Neuronal stem cell (in vitro differentiated cells): Measurements from ENCODE around the gene MAD1L1.

Experiments
- DNase-seq: peaks from one replicate; pipeline ENCODE4 v3.0.0-alpha.2; 2013; ENCODE audit warnings: low spot score
- H2AFZ ChIP-seq: one replicate; pipeline ENCODE4 v1.6.1; 2013; ENCODE audit warnings: mild to moderate bottlenecking, low read length, inconsistent platforms
- H2AK5ac ChIP-seq: 2 replicates; pipeline ENCODE4 v1.6.1; 2013; ENCODE audit warnings: low read depth, mild to moderate bottlenecking, inconsistent platforms, low read length, moderate library complexity, mixed read lengths
- H2BK120ac ChIP-seq: 2 replicates; pipeline ENCODE4 v1.6.1; 2013; ENCODE audit warnings: low read depth, mild to moderate bottlenecking, inconsistent platforms, low read length, moderate library complexity, mixed read lengths
- H2BK12ac ChIP-seq: one replicate; pipeline ENCODE4 v1.6.1; 2013; ENCODE audit warnings: low read length, inconsistent platforms
- H2BK15ac ChIP-seq: 2 replicates; pipeline ENCODE4 v1.6.1; 2013; ENCODE audit warnings: mild to moderate bottlenecking, low read length, inconsistent platforms, mixed read lengths
- H2BK5ac ChIP-seq: one replicate; pipeline ENCODE4 v1.6.1; 2013; ENCODE audit warnings: inconsistent platforms, mild to moderate bottlenecking, low read length, moderate library complexity
- H3K14ac ChIP-seq: one replicate; pipeline ENCODE4 v1.6.1; 2013; ENCODE audit warnings: low read length, inconsistent platforms
- H3K18ac ChIP-seq: 2 replicates; pipeline ENCODE4 v1.6.1; 2013; ENCODE audit warnings: low read length, inconsistent platforms
- H3K23ac ChIP-seq: 2 replicates; pipeline ENCODE4 v1.6.1; 2013; ENCODE audit warnings: low read depth, mild to moderate bottlenecking, mixed read lengths, low read length, inconsistent platforms; ENCODE audit not compliant: poor library complexity
- H3K27ac ChIP-seq: replicated peaks from 3 replicates; pipeline ENCODE4 v1.5.1; 2013; ENCODE audit warnings: low read length, inconsistent platforms
- H3K27me3 ChIP-seq, 3 experiments: 2 replicates each; pipeline ENCODE4 v1.6.1; 2013; ENCODE audit warnings: low read length in 3 of 3, mild to moderate bottlenecking in 2 of 3, inconsistent platforms in 1 of 3, low read depth in 1 of 3, mixed read lengths in 1 of 3, moderate library complexity in 1 of 3; ENCODE audit not compliant: control insufficient read depth in 3 of 3, insufficient read depth in 3 of 3
- H3K36me3 ChIP-seq, 2 donors: replicated peaks in 1 of 2; 2 replicates each; pipeline ENCODE4 v1.6.1; 2013; ENCODE audit warnings: low read length in 2 of 2; ENCODE audit not compliant: control insufficient read depth in 2 of 2, insufficient read depth in 2 of 2
- H3K4ac ChIP-seq: 2 replicates; pipeline ENCODE4 v1.6.1; 2013; ENCODE audit warnings: inconsistent platforms, mild to moderate bottlenecking, low read length, moderate library complexity
- H3K4me1 ChIP-seq, 2 donors: 1 replicate in 1 of 2; 2 replicates in 1 of 2; pipeline ENCODE4 v1.6.1; 2013; ENCODE audit warnings: low read length in 2 of 2, low read depth in 1 of 2; ENCODE audit not compliant: control insufficient read depth in 2 of 2, insufficient read depth in 1 of 2
- H3K4me2 ChIP-seq: one replicate; pipeline ENCODE4 v1.6.1; 2013; ENCODE audit warnings: mild to moderate bottlenecking, low read length, inconsistent platforms; ENCODE audit not compliant: insufficient read depth, poor library complexity, severe bottlenecking
- H3K4me3 ChIP-seq, 2 donors: 2 replicates each; pipeline ENCODE4 v1.5.1; 2013; ENCODE audit warnings: low read length in 2 of 2, mild to moderate bottlenecking in 2 of 2, inconsistent platforms in 1 of 2, moderate library complexity in 1 of 2
- H3K79me1 ChIP-seq: one replicate; pipeline ENCODE4 v1.6.1; 2013; ENCODE audit warnings: low read depth, mild to moderate bottlenecking, inconsistent platforms, low read length, moderate library complexity
- H3K9ac ChIP-seq: one replicate; pipeline ENCODE4 v1.6.1; 2013; ENCODE audit warnings: mild to moderate bottlenecking, low read depth, low read length, inconsistent platforms; ENCODE audit not compliant: poor library complexity
- H3K9me3 ChIP-seq, 2 donors: replicated peaks in 1 of 2; 2 replicates each; pipeline versions ENCODE3 to v1.6.1; 2013; ENCODE audit warnings: low read length in 2 of 2, mild to moderate bottlenecking in 2 of 2, inconsistent platforms in 1 of 2, low read depth in 1 of 2, mixed read lengths in 1 of 2, moderate library complexity in 1 of 2; ENCODE audit not compliant: control insufficient read depth in 2 of 2, insufficient read depth in 1 of 2
- H4K8ac ChIP-seq: one replicate; pipeline ENCODE4 v1.6.1; 2013; ENCODE audit warnings: low read depth, mild to moderate bottlenecking, inconsistent platforms, low read length, moderate library complexity
- H4K91ac ChIP-seq: one replicate; pipeline ENCODE4 v1.6.1; 2013; ENCODE audit warnings: low read length, low read depth, mild to moderate bottlenecking, inconsistent platforms; ENCODE audit not compliant: poor library complexity
- WGBS, 2 donors: extraction: QIAGEN DNeasy Blood & Tissue Kit; methylation state at CpG; one replicate each; pipeline ENCODE4 v1.1.7; 2013; ENCODE audit warnings: missing lambda C conversion rate in 2 of 2, mixed read lengths in 1 of 2; ENCODE audit not compliant: insufficient read length in 2 of 2, insufficient replicate concordance in 1 of 2; ENCODE audit errors: extremely low coverage in 2 of 2; 5-methylcytosine and 5-hydroxymethylcytosine counted together

The MAD1L1 gene

DNA sequence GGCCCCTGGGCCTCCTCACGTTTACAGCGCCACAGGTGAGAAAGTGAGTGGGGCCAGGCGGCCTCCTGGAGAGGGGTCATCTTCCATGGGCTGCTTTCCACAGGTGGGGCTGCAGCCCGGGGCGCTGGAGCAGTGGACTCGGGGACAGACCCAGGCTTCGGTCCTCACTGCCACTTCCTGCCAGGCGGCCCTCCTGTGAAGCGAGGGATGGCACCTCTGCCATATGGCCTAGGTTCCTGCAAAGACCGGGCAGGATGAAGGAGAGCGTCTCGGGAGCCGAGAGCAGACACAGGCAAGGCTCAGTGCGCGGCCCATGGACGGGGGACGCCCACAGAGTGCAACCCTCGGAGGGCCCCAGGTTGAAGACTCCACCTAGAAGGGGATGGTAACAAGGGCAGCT is 106.8 kb downstream of the MAD1L1 start:
- Histone ChIP-seq H3K9ac (no peak overlapping the region), H2BK12ac (no peak overlapping the region), H2AFZ (no peak overlapping the region), H3K9me3 (peaks cover 0 to 1% of the 10 kb centered on the region in 2 donors), H2BK5ac (no peak overlapping the region), H3K4ac (no peak overlapping the region), H4K91ac (no peak overlapping the region), H3K27me3 (no peaks in the 10 kb centered on the region), H2BK15ac (no peak overlapping the region), H3K4me3 (no peak overlapping the region), H4K8ac (no peak overlapping the region), H3K18ac (peak overlapping the region; percentile 29), H3K4me1 (peaks cover 0 to 13% of the 10 kb centered on the region in 2 donors), H3K23ac (no peak overlapping the region), H3K14ac (peak overlapping the region; percentile 43), H3K27ac (no peak overlapping the region), H2AK5ac (no peak overlapping the region), H3K36me3 (peaks cover 11 to 13% of the 10 kb centered on the region in 2 donors), H3K79me1 (no peaks in the 10 kb centered on the region), H3K4me2 (no peak overlapping the region), H2BK120ac (no peak overlapping the region)
- no peak for DNase-seq
- WGBS, 2 donors = no CpG with 5 or more reads among the region's 18 CpGs

GRCh38 chr7:2124604-2125345 is 108.0 kb downstream of the MAD1L1 start:
- peaks cover 11 to 13% of the 10 kb centered on the region in 2 donors for H3K36me3 ChIP-seq
- H3K79me1 ChIP-seq = peaks cover 4% of the 10 kb centered on the region
- peak overlapping the region; percentile 88 for H2BK12ac ChIP-seq
- H3K4me2 ChIP-seq = no peak overlapping the region
- no peak overlapping the region for H2BK15ac ChIP-seq
- DNase-seq = no peak
- H2BK120ac ChIP-seq = no peak overlapping the region
- peak overlapping the region; percentile 77 for H3K23ac ChIP-seq
- H3K9ac ChIP-seq = peak overlapping the region; percentile 75
- H3K27ac ChIP-seq = no peak overlapping the region
- no peaks in the 10 kb centered on the region for H3K27me3 ChIP-seq
- H2BK5ac ChIP-seq = no peak overlapping the region
- no CpG with 5 or more reads among the region's 25 CpGs for WGBS, 2 donors
- H3K18ac ChIP-seq = peak overlapping the region; percentile 73
- H3K4me3 ChIP-seq = no peak overlapping the region
- H3K4ac ChIP-seq = no peak overlapping the region
- no peak overlapping the region for H4K91ac ChIP-seq
- peak overlapping the region; percentile 84 for H2AK5ac ChIP-seq
- peak overlapping the region; percentile 65 for H3K14ac ChIP-seq
- H2AFZ ChIP-seq = no peak overlapping the region
- H3K4me1 ChIP-seq = peaks cover 0 to 13% of the 10 kb centered on the region in 2 donors
- H3K9me3 ChIP-seq = peaks cover 0 to 1% of the 10 kb centered on the region in 2 donors
- H4K8ac ChIP-seq = no peak overlapping the region

GRCh38 chr7:2123916-2124315 is 108.8 kb downstream of the MAD1L1 start:
- H3K4me1 ChIP-seq = peaks cover 0 to 10% of the 10 kb centered on the region in 2 donors
- H3K4me3 ChIP-seq = no peak overlapping the region
- H2AFZ ChIP-seq = no peak overlapping the region
- H3K9me3 ChIP-seq = peaks cover 0 to 1% of the 10 kb centered on the region in 2 donors
- H2AK5ac ChIP-seq = peak overlapping the region; percentile 57
- peaks cover 6% of the 10 kb centered on the region for H3K79me1 ChIP-seq
- WGBS, 2 donors = no CpG with 5 or more reads among the region's 14 CpGs
- no peak for DNase-seq
- no peak overlapping the region for H4K8ac ChIP-seq
- H3K4me2 ChIP-seq = no peak overlapping the region
- no peak overlapping the region for H3K4ac ChIP-seq
- H2BK5ac ChIP-seq = no peak overlapping the region
- H2BK15ac ChIP-seq = no peak overlapping the region
- peak overlapping the region; percentile 31 for H3K14ac ChIP-seq
- no peak overlapping the region for H4K91ac ChIP-seq
- peak overlapping the region; percentile 69 for H3K23ac ChIP-seq
- peak overlapping the region; percentile 39 for H3K9ac ChIP-seq
- H3K18ac ChIP-seq = peak overlapping the region; percentile 77
- no peak overlapping the region for H2BK12ac ChIP-seq
- peaks cover 11 to 13% of the 10 kb centered on the region in 2 donors for H3K36me3 ChIP-seq
- H3K27me3 ChIP-seq = no peaks in the 10 kb centered on the region
- H3K27ac ChIP-seq = no peak overlapping the region
- H2BK120ac ChIP-seq = no peak overlapping the region

- Histone ChIP-seq H2BK15ac (no peak overlapping the region), H3K36me3 (peaks cover 11% of the 10 kb centered on the region in 2 donors), H3K4ac (no peak overlapping the region), H3K27ac (no peak overlapping the region), H3K4me1 (peaks cover 0 to 5% of the 10 kb centered on the region in 2 donors), H3K27me3 (no peaks in the 10 kb centered on the region), H4K91ac (no peak overlapping the region), H3K14ac (no peak overlapping the region), H3K23ac (peak overlapping the region; percentile 52), H2BK120ac (no peak overlapping the region), H3K9me3 (peaks cover 0 to 1% of the 10 kb centered on the region in 2 donors), H4K8ac (no peak overlapping the region), H2AK5ac (no peak overlapping the region), H3K4me3 (no peak overlapping the region), H2BK12ac (no peak overlapping the region), H3K9ac (no peak overlapping the region), H3K4me2 (no peak overlapping the region), H3K79me1 (peaks cover 6% of the 10 kb centered on the region), H2AFZ (no peak overlapping the region), H2BK5ac (no peak overlapping the region), H3K18ac (peak overlapping the region; percentile 79)
- DNase-seq = no peak
- WGBS, 2 donors = no CpG with 5 or more reads among the region's 25 CpGs
Observed at GRCh38 chr7:2123360-2123759, 109.4 kb downstream of the MAD1L1 start.
